Suppressor macrophage (primary cell): ENCODE results near the gene NLN.
"Not testable (repeated sequence)": the region's sequence is repeated elsewhere in the genome, so short reads cannot be mapped to it uniquely, and the experiment has no call there.

Source experiments
- DNase-seq, 4 experiments: peaks; one replicate each; pipeline ENCODE4 v3.0.0-alpha.2; 2020 to 2022

NLN gene

GRCh38 chr5:65774346-65774745 lies 52.3 kb downstream of the NLN start:
- peak in 3 of 4 experiments; percentile 23 to 43 (median 33) for DNase-seq

GRCh38 chr5:65775476-65775875 lies 53.5 kb downstream of the NLN start:
- DNase-seq = no peak

GRCh38 chr5:65776441-65777141 lies 54.6 kb downstream of the NLN start:
- no peak for DNase-seq

GRCh38 chr5:65778126-65778525 lies 56.1 kb downstream of the NLN start:
- DNase-seq = no peak

- no peak for DNase-seq
Measured at GRCh38 chr5:65779643-65780042, 57.6 kb downstream of the NLN start.

GRCh38 chr5:65788296-65788695 lies 66.3 kb downstream of the NLN start:
- not testable (repeated sequence) for DNase-seq

GRCh38 chr5:65790371-65791163 lies 68.6 kb downstream of the NLN start:
- DNase-seq = peak; percentile 85 to 95 (median 91)

- no peak for DNase-seq
Measured at GRCh38 chr5:65791712-65792673, 70.0 kb downstream of the NLN start.

- DNase-seq = no peak
Measured at GRCh38 chr5:65796269-65796668, 74.3 kb downstream of the NLN start.

GRCh38 chr5:65796751-65797316 lies 74.8 kb downstream of the NLN start:
- no peak for DNase-seq

- DNase-seq = no peak
Measured at GRCh38 chr5:65797481-65797880, 75.5 kb downstream of the NLN start.

GRCh38 chr5:65799857-65800256 lies 77.9 kb downstream of the NLN start:
- no peak for DNase-seq

- no peak for DNase-seq
Measured at GRCh38 chr5:65800775-65801174, 78.8 kb downstream of the NLN start.

GRCh38 chr5:65801352-65801783 lies 79.4 kb downstream of the NLN start:
- peak in 2 of 4 experiments; percentile 19 to 46 for DNase-seq

- DNase-seq = no peak
Measured at GRCh38 chr5:65802080-65802479, 80.1 kb downstream of the NLN start.

GRCh38 chr5:65802820-65803219 lies 80.8 kb downstream of the NLN start:
- DNase-seq = no peak

GRCh38 chr5:65803699-65804391 lies 81.8 kb downstream of the NLN start:
- peak in 2 of 4 experiments; percentile 13 to 29 for DNase-seq

- DNase-seq = peak in 1 of 4 experiments; percentile 7
Measured at GRCh38 chr5:65805089-65805488, 83.1 kb downstream of the NLN start.

GRCh38 chr5:65807494-65807893 lies 85.5 kb downstream of the NLN start:
- not testable (repeated sequence) for DNase-seq

GRCh38 chr5:65808251-65808741 lies 86.3 kb downstream of the NLN start:
- DNase-seq = no peak

GRCh38 chr5:65808818-65809217 lies 86.8 kb downstream of the NLN start:
- DNase-seq = no peak
